HG03442 (cell line): Measurements from ENCODE around the gene CD2AP.
A peak's percentile ranks its signal among the peaks of the same experiment; 100 is the strongest.
"Not testable (repeated sequence)": the region's sequence is repeated elsewhere in the genome, so short reads cannot be mapped to it uniquely, and the experiment has no call there.

Experiments used
- ATAC-seq: cut with Tn5 transposase; IDR thresholded peaks from one replicate; pipeline ENCODE4 v1.9.1; 2021; ENCODE audit warnings: mild to moderate bottlenecking, moderate library complexity; ENCODE audit not compliant: unreplicated experiment

Gene CD2AP

GRCh38 chr6:47631269-47631772 is 153.7 kb downstream of the CD2AP start:
- ATAC-seq = peak; percentile 42

- ATAC-seq = no peak
These were observed 154.2 kb downstream of the CD2AP start for GRCh38 chr6:47631797-47632196.

GRCh38 chr6:47633141-47633540 is 155.6 kb downstream of the CD2AP start:
- no peak for ATAC-seq

GRCh38 chr6:47634210-47635047 is 156.8 kb downstream of the CD2AP start:
- ATAC-seq = no peak

GRCh38 chr6:47646689-47647088 is 169.1 kb downstream of the CD2AP start:
- ATAC-seq = no peak

GRCh38 chr6:47647188-47647587 is 169.6 kb downstream of the CD2AP start:
- no peak for ATAC-seq

- ATAC-seq = not testable (repeated sequence)
These were observed 170.0 kb downstream of the CD2AP start for GRCh38 chr6:47647626-47648025.

- no peak for ATAC-seq
These were observed 170.4 kb downstream of the CD2AP start for GRCh38 chr6:47648031-47648430.

- no peak for ATAC-seq
These were observed 173.2 kb downstream of the CD2AP start for GRCh38 chr6:47650553-47651432.

GRCh38 chr6:47651505-47651944 is 173.9 kb downstream of the CD2AP start:
- no peak for ATAC-seq

GRCh38 chr6:47653706-47654105 is 176.1 kb downstream of the CD2AP start:
- no peak for ATAC-seq

- ATAC-seq = no peak
These were observed 176.7 kb downstream of the CD2AP start for GRCh38 chr6:47654255-47654654.

GRCh38 chr6:47655719-47656595 is 178.4 kb downstream of the CD2AP start:
- no peak for ATAC-seq

- ATAC-seq = no peak
These were observed 184.4 kb downstream of the CD2AP start for GRCh38 chr6:47661960-47662359.

GRCh38 chr6:47663462-47664216 is 186.1 kb downstream of the CD2AP start:
- no peak for ATAC-seq

- no peak for ATAC-seq
These were observed 187.5 kb downstream of the CD2AP start for GRCh38 chr6:47665112-47665511.

GRCh38 chr6:47669684-47670513 is 192.3 kb downstream of the CD2AP start:
- no peak for ATAC-seq

GRCh38 chr6:47670851-47671250 is 193.3 kb downstream of the CD2AP start:
- ATAC-seq = no peak

- no peak for ATAC-seq
These were observed 194.2 kb downstream of the CD2AP start for GRCh38 chr6:47671777-47672176.
